Measurements from ENCODE around the gene ABCG2.
"Not testable (repeated sequence)": the region's sequence is repeated elsewhere in the genome, so short reads cannot be mapped to it uniquely, and the experiment has no call there.

ABCG2 gene

DNA sequence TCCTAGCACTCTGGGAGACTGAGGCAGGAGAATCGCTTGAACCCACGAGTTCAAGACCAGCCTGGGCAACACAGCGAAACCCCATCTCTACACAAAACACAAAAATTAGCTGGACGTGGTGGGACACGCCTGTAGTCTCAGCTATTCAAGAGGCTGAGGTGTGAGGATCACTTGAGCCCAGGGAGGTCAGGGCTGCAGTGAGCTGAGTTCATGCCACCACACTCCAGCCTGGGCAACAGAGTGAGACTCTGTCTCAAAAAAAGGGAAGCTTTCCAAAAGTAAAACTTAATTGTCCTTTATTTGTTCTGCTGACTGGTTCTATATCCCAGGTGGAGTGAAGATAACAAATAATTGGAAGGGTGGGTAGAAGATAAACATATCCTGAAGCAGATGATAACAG lies 45.6 kb downstream of the ABCG2 start:
- no peak for DNase-seq (ENCODE audit: low read depth)

DNA sequence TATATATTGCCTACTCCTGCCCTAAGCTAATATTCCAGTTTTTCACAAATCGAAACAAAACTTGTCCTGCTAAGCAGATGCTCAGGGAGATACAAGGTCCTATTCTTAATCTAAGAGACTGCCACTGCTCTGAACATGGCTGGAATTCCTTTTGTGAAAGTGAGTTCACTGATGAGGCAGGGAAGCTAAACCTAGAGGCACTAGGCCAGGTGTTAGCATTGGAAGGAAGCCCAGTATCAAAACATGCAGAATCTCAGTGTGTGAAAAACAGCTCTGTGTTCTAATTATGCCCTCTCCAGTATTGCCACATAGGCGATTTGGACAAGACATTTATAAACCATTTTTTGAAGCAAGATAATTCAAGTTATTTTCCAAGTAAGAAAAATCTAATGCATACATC lies 47.6 kb downstream of the ABCG2 start:
- DNase-seq (ENCODE audit: low read depth), result no peak

DNA sequence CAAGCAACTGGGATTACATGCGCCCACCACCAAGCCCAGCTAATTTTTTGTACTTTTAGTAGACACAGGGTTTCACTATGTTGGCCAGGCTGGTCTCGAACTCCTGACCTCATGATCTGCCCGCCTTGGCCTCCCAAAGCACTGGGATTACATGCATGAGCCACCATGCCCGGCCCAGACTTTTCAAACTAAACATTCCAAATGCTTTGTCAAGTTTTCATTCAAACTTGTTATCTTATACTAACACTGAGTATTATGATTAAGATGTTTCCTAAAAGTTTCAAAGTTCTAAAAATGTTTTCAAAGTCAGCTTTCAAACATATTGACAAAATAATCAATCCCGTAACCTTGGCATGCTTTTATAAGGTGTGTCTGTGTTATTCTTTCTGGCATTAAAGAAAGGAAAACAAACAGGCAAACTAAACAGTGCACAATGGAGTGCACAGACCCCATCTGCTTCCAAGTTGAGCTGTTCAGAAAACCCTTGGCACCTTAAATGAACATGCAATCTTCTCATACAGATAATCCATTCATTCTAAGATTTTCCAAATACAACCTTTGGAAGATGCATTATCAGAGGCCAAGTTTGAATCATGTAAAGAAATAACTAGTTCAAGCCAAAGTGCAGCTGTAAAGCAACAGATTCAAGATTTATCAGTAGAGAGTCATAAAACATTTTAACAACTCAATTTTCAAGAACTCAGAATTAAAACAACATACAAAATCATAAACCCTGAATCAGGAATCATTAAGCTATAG lies 49.1 kb downstream of the ABCG2 start:
- DNase-seq (ENCODE audit: low read depth), result no peak

DNA sequence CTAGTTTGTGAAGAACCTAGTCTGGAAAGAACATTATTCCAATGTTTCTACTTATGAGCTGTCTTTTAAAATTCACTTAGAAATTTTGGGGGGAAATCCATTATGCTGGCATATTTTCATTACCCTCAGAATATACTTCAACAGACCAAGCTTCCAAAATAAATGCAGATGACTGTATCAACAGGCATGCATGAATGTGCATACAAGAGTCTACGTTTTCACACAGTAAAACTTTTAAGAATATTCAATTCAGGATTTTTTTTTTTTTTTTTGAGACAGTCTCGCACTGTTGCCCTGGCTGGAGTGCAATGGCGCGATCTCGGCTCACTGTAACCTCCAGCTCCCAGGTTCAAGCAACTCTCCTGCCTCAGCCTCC lies 49.7 kb downstream of the ABCG2 start:
- no peak for DNase-seq (ENCODE audit: low read depth)

DNA sequence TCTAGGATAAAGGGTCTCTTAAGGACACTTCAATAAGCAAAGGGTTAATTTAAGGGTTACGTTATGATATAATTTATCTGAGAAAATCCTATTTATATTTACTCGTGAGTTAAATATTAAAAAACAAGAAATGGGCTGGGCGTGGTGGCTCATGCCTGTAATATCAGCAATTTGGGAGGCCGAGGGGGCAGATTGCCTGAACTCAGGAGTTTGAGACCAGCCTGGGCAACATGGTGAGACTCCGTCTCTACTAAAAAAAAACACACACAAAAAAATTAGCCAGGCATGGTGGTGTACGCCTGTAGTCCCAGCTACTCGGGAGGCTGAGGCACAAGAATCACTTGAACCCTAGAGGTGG lies 50.4 kb downstream of the ABCG2 start:
- DNase-seq (ENCODE audit: low read depth), result not testable (repeated sequence)

DNA sequence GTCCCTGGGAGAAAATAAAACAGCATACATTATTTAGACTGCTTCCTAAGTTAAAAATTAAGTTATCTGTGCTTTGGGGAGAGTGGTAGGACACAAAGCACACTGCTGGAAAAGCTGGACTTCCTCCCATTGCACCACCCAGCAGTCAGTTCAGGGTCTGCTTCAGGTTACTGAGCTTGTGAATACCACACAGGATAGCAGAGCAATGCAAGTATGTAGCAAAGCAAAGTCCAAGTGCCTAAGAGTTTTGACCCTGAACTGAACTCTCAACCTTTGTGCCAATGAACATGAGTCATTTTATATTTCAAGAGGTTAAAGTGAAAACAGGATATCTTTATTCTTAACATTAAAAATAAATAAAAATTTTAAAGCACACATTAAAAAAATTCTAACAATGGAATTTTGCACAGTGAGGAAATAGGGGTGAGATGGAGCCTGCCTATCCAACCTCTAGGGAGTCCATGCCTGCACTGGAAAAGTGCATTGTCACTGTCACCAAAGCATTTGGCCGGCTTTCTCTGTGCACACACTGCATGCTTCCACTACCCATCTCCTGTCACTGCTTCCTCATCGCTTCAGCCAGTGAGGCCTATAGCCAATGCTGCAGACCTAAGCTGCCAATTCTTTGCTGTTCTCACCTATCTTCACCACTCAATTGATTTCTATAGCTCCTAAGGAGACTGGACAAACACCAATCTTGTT lies 50.9 kb downstream of the ABCG2 start:
- no peak for DNase-seq (ENCODE audit: low read depth)

DNA sequence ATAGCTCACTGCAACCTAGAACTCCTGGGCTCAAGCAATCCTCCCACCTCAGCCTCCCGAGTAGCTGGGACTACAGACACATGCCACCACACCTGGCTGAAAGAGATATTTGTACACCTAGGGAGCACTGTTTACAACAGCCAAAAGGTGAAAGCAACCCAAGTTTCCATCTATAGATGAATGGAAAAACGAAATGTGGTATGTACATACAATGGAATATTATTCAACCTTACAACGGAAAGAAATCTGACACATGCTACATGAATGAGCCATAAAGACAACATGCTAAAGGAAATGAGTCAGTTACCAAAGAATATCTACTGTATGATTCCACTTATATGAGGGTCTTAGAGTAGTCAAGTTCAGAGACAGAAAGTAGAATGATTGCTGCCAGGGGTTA lies 52.2 kb downstream of the ABCG2 start:
- DNase-seq (ENCODE audit: low read depth), result no peak

DNA sequence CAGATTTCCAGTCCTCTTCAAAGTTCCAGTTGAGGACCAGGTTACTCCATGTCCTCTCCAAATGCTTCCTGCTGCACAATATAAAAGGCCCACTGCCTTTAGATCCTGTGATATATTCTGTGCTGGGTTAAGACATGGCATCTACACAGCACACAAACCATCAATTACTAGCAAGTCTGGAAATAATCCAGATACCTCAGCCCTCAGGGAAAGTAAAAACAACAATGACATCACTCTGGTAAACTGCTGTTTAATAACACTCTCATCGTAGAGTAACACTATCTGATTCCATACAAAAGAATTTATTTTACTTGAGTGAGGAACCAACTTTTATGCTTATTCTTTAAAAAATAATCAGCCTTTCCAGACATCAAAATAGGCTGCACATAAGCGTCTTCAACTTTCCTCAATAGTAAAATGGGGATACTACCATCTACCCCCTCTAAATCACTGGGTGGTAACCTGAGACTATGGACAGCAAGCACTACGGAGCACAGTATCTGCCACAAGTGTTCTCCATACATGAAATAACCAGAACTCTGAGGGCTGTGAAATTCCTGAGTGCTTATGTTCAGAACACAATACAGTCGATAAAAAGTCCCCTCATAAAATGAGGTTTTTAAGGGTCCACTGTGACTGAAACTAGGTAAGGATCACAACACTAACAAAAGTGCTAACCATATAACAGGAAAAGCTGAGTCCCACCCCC lies 53.4 kb downstream of the ABCG2 start:
- DNase-seq (ENCODE audit: low read depth), result no peak

DNA sequence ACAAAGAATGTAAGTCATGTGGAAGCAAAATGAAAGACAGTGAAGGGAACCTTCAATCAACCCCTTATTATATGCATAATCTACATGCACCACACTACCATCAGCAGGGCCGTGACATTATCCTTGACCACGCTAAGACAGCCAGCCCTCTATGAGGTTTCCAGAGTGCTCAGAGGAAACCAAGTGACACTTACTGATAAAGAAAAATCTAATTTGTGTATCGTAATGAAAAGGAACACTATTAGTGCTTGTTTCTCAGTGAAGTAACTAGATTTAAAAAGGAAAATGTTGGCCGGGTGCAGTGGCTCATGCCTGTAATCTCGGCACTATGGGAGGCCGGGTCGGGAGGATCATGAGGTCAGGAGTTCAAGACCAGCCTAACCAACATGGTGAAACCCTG lies 56.4 kb downstream of the ABCG2 start:
- DNase-seq (ENCODE audit: low read depth), result no peak

DNA sequence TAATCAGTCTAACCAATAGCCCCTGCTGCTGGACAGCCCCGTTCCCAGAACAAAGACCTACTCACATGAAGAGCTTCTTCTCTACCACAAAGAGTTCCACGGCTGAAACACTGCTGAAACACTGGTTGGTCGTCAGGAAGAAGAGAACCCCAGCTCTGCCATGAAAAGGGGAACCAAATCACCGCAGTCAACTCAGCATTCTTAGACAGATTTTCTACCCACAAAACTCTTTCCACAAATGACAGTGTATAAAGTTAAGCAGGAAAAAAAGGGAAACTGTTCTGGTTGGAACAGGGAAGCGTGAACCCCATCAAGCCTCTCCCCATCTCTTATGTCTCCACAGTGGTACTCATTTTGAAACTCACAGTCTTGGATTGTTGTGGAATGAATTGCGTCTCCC lies 57.3 kb downstream of the ABCG2 start:
- DNase-seq (ENCODE audit: low read depth), result no peak

DNA sequence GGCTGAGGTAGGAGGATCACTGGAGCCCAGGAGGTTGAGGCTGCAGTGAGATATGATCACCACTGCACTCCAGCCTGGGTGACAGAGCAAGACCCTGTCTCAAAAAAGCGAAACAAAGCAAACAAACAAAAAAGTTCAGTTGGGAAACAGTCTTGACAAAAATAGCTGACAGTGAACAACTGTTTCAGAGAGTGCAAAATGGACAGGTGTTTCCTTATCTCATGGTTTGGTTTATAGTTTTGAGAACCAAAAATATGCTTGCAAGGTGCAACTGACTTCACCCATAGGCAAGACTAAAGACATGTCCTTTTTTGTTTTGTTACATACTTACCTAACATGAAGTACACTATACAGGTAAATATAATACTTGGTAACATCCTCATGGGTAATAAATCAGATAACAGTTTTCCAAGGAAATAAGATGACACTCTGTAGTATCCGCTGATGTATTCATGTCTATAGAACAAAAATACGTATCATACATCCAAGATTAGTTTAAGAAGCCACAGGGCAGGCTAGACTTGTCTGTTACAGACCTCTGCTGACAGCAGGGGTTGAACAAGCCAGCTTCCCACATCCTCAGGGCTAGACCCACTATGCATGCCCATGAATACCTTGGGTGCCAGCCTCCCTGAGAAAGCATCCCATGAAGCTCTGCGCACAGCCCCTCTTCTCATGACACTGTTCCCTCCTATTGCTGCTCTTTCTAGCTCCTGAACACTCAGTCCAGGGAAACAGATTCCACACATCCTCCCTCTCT lies 59.3 kb downstream of the ABCG2 start:
- DNase-seq (ENCODE audit: low read depth), result no peak

DNA sequence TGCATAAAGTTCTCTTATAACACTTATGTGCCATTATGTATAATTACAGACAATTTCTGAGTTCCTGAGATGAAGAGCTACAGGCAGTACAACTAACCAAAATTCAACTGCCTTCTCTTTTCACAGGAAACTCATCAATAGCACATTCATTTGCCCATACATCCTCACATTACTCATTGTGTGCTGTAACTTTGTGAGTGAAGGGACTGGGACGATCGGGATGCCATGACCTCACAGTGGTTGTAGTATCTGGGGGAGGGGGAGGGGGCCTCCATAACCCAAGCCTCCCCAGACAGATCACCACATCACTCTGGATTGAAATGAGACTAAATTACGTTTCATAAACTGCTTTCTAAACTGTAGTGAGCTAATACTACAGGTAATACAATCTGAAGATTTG lies 60.7 kb downstream of the ABCG2 start:
- no peak for DNase-seq (ENCODE audit: low read depth)

DNA sequence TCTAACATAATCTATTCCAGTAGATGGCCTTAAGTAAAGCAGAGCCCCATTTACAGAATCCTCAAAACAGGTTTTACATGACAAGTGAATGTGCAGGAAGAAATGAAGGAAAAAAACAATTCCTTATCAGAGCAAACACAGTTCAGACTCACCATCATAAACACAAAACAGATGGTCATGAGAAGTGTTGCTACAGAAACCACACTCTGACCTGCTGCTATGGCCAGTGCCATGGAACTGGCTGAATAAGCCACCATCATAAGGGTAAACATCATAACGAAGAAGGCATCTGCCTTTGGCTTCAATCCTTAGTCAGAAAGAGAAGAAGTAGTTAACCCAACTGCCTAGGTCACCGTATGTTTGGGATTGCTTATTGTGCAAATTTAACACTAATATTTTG lies 61.1 kb downstream of the ABCG2 start:
- no peak for DNase-seq (ENCODE audit: low read depth)

DNA sequence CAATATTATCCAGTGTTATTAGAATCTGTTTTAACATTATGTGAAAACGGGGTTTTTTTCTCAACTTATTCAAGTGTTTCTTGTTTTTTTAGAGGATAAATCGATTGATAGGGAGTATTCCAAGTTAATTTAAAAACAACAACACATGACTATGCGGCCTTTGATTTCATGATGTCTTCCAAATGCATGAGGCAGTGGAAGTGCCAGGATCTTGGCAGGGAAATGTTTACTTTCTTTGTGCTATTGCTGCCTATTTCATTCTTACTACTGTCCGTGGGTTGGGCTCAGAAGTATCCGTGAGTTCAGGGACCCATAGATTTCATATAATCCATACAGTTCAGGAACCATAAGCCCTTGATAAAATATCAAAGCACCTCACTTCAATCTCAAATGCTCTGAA lies 64.6 kb downstream of the ABCG2 start:
- no peak for DNase-seq (ENCODE audit: low read depth)

DNA sequence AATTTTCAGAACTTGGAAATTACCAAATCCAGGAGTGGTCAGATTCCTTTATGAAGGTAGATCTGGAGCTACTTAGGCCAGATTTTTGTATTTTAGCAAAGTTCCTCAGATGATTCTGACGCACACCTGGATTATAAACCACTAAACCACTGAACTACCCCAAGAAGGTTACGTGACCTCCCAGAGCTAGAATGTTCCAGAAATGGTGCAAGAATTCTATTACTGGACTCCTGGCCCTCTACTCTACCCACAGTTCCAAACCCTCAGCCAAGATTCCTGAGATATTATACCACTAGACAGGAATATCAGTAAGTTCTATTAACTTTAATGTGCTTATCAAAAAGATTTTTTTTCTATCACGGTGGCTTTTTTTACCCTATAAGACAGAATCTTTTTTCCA lies 67.1 kb downstream of the ABCG2 start:
- DNase-seq (ENCODE audit: low read depth), result no peak

DNA sequence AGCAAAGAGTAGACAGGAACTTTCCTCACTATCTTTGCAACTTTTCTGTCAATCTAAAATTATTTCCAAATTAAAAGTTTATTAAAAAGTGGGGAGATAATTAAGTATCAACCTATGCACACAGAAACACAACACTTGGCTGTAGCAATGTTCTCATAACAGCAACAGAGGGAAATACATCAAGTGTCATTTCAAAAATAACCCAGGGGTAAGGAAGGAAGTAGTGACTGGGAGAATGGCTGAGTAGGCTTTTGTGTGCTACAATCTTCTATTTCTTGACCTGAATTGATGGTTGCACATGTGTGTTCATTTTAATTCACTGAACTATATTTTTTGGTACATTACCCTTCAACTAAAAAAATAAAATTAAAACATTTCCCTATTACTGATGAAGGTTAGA lies 67.5 kb downstream of the ABCG2 start:
- DNase-seq (ENCODE audit: low read depth), result no peak

DNA sequence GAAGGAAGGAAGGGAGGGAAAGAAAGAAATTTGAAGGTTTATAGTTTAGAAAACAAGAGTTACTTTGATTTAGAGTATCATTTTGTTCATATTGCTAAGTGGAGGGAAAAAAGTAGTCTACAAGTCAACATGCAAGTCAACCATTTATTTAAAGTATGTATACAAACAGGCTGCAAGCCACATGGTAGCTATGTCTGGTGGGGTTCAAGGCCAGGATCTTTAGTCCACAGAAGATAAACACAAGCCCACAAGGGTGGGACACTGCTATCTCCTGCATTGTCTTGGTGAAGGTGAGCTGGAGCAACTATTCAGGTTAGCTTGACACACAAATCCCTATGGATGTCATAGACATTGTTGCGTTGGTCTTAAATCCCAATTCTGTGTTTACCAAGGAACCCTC lies 71.4 kb downstream of the ABCG2 start:
- no peak for DNase-seq (ENCODE audit: low read depth)

DNA sequence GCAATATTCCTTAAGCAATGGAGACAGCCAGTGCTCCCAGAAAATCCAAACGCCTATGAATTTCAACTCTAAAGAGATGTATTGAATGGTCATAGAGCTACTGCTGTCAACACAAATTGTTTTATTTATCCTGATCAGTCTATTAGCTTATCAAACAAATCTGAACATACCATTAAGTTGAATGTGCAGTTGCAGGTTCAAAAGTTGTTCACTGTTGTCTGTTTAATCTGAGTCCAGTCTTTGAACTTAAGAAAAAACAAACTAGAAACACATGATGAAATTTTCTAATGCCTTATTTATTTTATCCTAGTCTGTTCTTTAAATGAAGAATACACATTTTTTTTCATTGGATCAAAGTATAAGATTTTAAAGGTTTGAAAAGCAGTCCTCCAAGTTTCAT lies 77.8 kb downstream of the ABCG2 start:
- DNase-seq (ENCODE audit: low read depth), result no peak

DNA sequence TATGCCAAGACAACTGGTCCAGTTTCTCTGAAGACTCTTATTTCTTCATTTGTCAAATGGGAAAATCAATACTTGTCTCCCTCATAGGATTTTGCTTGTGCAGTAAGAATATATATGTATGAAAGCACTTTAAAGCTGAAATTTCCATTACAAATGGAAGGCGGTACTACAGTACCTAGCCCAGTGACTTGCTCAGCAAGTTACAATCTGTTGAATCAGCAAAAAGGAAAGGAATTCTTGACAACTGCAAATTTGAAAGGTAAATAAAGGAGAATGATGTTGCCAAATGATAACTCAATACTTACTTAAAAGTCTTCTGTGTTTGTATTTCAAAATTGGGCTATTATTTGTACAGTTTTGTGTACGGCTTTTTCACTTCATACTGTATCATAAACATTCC lies 79.9 kb downstream of the ABCG2 start:
- no peak for DNase-seq (ENCODE audit: low read depth)

DNA sequence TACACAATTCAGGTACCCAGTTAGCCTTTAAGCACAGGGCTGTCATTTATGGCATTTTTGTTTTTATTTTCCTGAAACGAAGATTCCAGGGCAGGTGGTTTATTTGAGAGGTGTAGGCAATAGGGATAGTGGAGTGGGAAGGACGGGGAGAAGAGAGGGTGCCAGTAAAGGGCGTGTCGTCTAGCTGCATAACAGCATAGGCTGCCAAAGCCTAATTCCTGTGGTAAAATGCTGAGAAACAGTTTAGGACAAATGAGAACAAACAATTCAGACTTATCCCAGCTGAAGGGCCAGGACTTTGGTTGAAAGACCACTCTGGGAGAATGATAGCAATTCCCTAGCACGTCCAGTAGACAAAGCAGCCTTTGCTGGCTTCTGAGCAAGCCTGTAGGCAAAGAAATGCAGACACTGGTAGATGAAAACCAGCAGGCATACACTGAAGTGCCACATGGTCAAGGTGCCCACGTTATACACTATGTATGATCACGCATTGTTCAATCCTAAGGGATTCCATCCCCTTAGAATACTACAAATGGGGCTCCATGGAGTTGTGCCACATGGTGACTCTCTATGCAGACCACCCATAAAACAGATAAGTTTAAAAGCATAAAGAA lies 80.4 kb downstream of the ABCG2 start:
- no peak for DNase-seq (ENCODE audit: low read depth)

DNA sequence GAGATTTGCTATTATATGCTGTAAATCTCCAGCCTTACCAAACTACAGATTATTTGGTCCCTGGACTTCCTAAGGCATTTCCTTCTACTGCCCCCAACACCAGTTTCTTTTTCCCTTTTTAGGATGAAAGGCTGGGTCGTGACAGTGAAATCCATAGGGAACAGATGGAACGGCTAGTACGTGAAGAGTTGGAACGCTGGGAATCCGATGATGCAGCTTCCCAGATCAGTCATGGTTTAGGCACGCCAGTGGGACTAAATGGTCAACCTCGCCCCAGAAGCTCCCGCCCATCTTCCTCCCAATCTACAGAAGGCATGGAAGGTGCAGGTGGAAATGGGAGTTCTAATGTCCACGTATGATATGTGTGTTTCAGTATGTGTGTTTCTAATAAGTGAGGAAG lies 83.1 kb downstream of the ABCG2 start:
- no peak for DNase-seq (ENCODE audit: low read depth)

DNA sequence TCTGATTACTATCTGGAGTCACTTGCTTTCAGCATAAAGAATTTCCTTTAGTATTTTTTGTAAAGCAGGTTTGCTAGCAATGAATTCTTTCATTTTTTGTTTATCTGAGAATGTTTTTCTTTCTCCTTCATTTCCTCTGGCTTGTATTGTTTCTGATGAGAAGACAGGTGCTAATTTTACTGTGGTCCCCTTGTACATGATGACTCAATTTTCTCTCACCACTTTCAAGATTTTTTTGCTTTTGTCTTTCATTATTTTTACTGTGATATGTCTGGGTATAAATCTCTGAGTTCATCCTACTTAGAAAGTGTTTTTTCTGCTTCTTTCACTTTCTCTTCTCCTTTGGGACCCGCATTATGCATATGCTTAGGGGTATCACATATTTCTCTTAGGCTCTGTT lies 88.4 kb downstream of the ABCG2 start:
- DNase-seq (ENCODE audit: low read depth), result no peak

Data from stimulated activated CD8-positive, alpha-beta memory T cell treated with anti-CD3 and anti-CD28 coated beads, Interleukin-4, amount 100 ng/mL, for 24 hours (primary cell).